Mesendoderm (in vitro differentiated cells): ENCODE measurements around the gene TOB1.

Source experiments
- DNase-seq: peaks from one replicate; pipeline ENCODE4 v3.0.0; 2013
- H2AK5ac ChIP-seq: 2 replicates; pipeline ENCODE4 v1.6.1; 2013; ENCODE audit warnings: low read length, inconsistent platforms
- H2BK120ac ChIP-seq: 2 replicates; pipeline ENCODE4 v1.6.1; 2013; ENCODE audit warnings: low read depth, mild to moderate bottlenecking, low read length, moderate library complexity, mixed read lengths
- H2BK15ac ChIP-seq: replicated peaks from 2 replicates; pipeline ENCODE4 v1.6.1; 2013; ENCODE audit warnings: low read depth, mild to moderate bottlenecking, moderate library complexity
- H2BK5ac ChIP-seq: 2 replicates; pipeline ENCODE4 v1.6.1; 2013; ENCODE audit warnings: low read length, inconsistent platforms
- H3K18ac ChIP-seq: 2 replicates; pipeline ENCODE4 v1.6.1; 2013; ENCODE audit warnings: mild to moderate bottlenecking, low read length, mixed read lengths
- H3K23ac ChIP-seq: one replicate; pipeline ENCODE4 v1.6.1; 2013; ENCODE audit warnings: low read length
- H3K27ac ChIP-seq: 2 replicates; pipeline ENCODE4 v1.5.1; 2013; ENCODE audit warnings: low read depth, mild to moderate bottlenecking, inconsistent platforms, low read length, moderate library complexity
- H3K27me3 ChIP-seq: 2 replicates; pipeline ENCODE4 v1.6.1; 2013; ENCODE audit warnings: low read length, control low read depth, mild to moderate bottlenecking, inconsistent platforms; ENCODE audit not compliant: insufficient read depth, poor library complexity
- H3K36me3 ChIP-seq: 2 replicates; pipeline ENCODE4 v1.6.1; 2013; ENCODE audit warnings: low read length, inconsistent platforms; ENCODE audit not compliant: control insufficient read depth, insufficient read depth
- H3K4ac ChIP-seq: one replicate; pipeline ENCODE4 v1.6.1; 2013; ENCODE audit warnings: low read depth, mild to moderate bottlenecking, low read length, moderate library complexity
- H3K4me1 ChIP-seq: 2 replicates; pipeline ENCODE4 v1.6.1; 2013; ENCODE audit warnings: low read depth, low read length, inconsistent platforms; ENCODE audit not compliant: control insufficient read depth
- H3K4me2 ChIP-seq: 2 replicates; pipeline ENCODE4 v1.6.1; 2013; ENCODE audit warnings: low read length
- H3K4me3 ChIP-seq: 2 replicates; pipeline ENCODE4 v1.5.1; 2013; ENCODE audit warnings: mild to moderate bottlenecking, low read length
- H3K56ac ChIP-seq: one replicate; pipeline ENCODE4 v1.6.1; 2013; ENCODE audit warnings: low read length
- H3K79me1 ChIP-seq: 2 replicates; pipeline ENCODE4 v1.6.1; 2013; ENCODE audit warnings: low read length, inconsistent platforms
- H3K79me2 ChIP-seq: 2 replicates; pipeline ENCODE4 v1.6.1; 2013; ENCODE audit warnings: mild to moderate bottlenecking, low read length; ENCODE audit not compliant: control insufficient read depth, insufficient read depth
- H3K9ac ChIP-seq: 2 replicates; pipeline ENCODE4 v1.6.1; 2013; ENCODE audit warnings: low read length, inconsistent platforms
- H4K5ac ChIP-seq: one replicate; pipeline ENCODE4 v1.6.1; 2013; ENCODE audit warnings: low read length
- H4K8ac ChIP-seq: one replicate; pipeline ENCODE4 v1.6.1; 2013; ENCODE audit warnings: low read depth, mild to moderate bottlenecking, control low read depth, low read length, moderate library complexity
- WGBS: extraction: QIAGEN DNeasy Blood & Tissue Kit; methylation state at CpG from one replicate; pipeline ENCODE4 v1.1.7; 2013; ENCODE audit warnings: low lambda C conversion rate, missing lambda C conversion rate; ENCODE audit not compliant: insufficient coverage; ENCODE audit errors: extremely low coverage; 5-methylcytosine and 5-hydroxymethylcytosine counted together

TOB1 gene

GRCh38 chr17:50845240-50846147, 20.7 kb downstream of the TOB1 start:
- no peak overlapping the region for H3K4ac ChIP-seq

GRCh38 chr17:50844117-50844700, 21.9 kb downstream of the TOB1 start:
- no peak overlapping the region for H3K56ac ChIP-seq
- no CpG with 5 or more reads among the region's 14 CpGs for WGBS
- H2AK5ac ChIP-seq, result no peak overlapping the region
- no peak overlapping the region for H3K9ac ChIP-seq
- H2BK5ac ChIP-seq, result no peak overlapping the region
- H4K8ac ChIP-seq, result no peak overlapping the region
- H3K18ac ChIP-seq, result no peak overlapping the region
- no peaks in the 10 kb centered on the region for H3K4me1 ChIP-seq
- no peak overlapping the region for H3K23ac ChIP-seq
- no peak overlapping the region for H2BK15ac ChIP-seq
- H3K4me3 ChIP-seq, result no peak overlapping the region
- no peak for DNase-seq
- H2BK120ac ChIP-seq, result no peak overlapping the region
- H3K27me3 ChIP-seq, result no peaks in the 10 kb centered on the region
- H3K36me3 ChIP-seq, result no peaks in the 10 kb centered on the region
- H3K27ac ChIP-seq, result no peak overlapping the region
- no peak overlapping the region for H4K5ac ChIP-seq
- H3K4me2 ChIP-seq, result no peak overlapping the region
- H3K79me1 ChIP-seq, result no peaks in the 10 kb centered on the region
- no peak overlapping the region for H3K4ac ChIP-seq
- no peaks in the 10 kb centered on the region for H3K79me2 ChIP-seq

More at GRCh38 chr17:50845240-50846147, 20.7 kb downstream of the TOB1 start:
- no peaks in the 10 kb centered on the region for H3K79me2 ChIP-seq
- H3K18ac ChIP-seq, result no peak overlapping the region
- no peak overlapping the region for H3K9ac ChIP-seq
- no peak overlapping the region for H3K56ac ChIP-seq
- H3K27ac ChIP-seq, result no peak overlapping the region
- no peaks in the 10 kb centered on the region for H3K79me1 ChIP-seq
- no peak overlapping the region for H3K4me2 ChIP-seq
- no peaks in the 10 kb centered on the region for H3K4me1 ChIP-seq
- H2BK5ac ChIP-seq, result no peak overlapping the region
- H4K5ac ChIP-seq, result no peak overlapping the region
- no CpG with 5 or more reads among the region's 12 CpGs for WGBS
- no peak overlapping the region for H2BK15ac ChIP-seq
- no peak overlapping the region for H2BK120ac ChIP-seq
- no peak overlapping the region for H4K8ac ChIP-seq
- no peak overlapping the region for H3K23ac ChIP-seq
- DNase-seq, result peak; percentile 51
- no peak overlapping the region for H2AK5ac ChIP-seq
- no peak overlapping the region for H3K4me3 ChIP-seq
- no peaks in the 10 kb centered on the region for H3K36me3 ChIP-seq
- H3K27me3 ChIP-seq, result no peaks in the 10 kb centered on the region

- no CpG with 5 or more reads among the region's 16 CpGs for WGBS
- no peak overlapping the region for H4K5ac ChIP-seq
Measured at GRCh38 chr17:50843150-50843905, 22.8 kb downstream of the TOB1 start.

GRCh38 chr17:50842506-50843149, 23.5 kb downstream of the TOB1 start:
- H3K56ac ChIP-seq, result no peak overlapping the region
- no CpG with 5 or more reads among the region's 9 CpGs for WGBS
- H2BK5ac ChIP-seq, result no peak overlapping the region
- no peaks in the 10 kb centered on the region for H3K4me1 ChIP-seq
- no peak overlapping the region for H3K4ac ChIP-seq
- no peak overlapping the region for H3K9ac ChIP-seq
- no peak overlapping the region for H4K8ac ChIP-seq
- no peaks in the 10 kb centered on the region for H3K36me3 ChIP-seq
- no peaks in the 10 kb centered on the region for H3K79me2 ChIP-seq
- H3K79me1 ChIP-seq, result no peaks in the 10 kb centered on the region
- no peak overlapping the region for H2BK15ac ChIP-seq
- H4K5ac ChIP-seq, result no peak overlapping the region
- H3K4me3 ChIP-seq, result no peak overlapping the region
- H3K23ac ChIP-seq, result peak overlapping the region; percentile 3
- H3K27me3 ChIP-seq, result no peaks in the 10 kb centered on the region
- H2BK120ac ChIP-seq, result no peak overlapping the region
- H3K27ac ChIP-seq, result no peak overlapping the region
- H3K18ac ChIP-seq, result no peak overlapping the region
- no peak overlapping the region for H3K4me2 ChIP-seq
- no peak for DNase-seq
- no peak overlapping the region for H2AK5ac ChIP-seq

More at GRCh38 chr17:50843150-50843905, 22.8 kb downstream of the TOB1 start:
- H3K79me2 ChIP-seq, result no peaks in the 10 kb centered on the region
- H3K4me1 ChIP-seq, result no peaks in the 10 kb centered on the region
- no peak overlapping the region for H3K9ac ChIP-seq
- H3K27ac ChIP-seq, result no peak overlapping the region
- no peak overlapping the region for H2BK120ac ChIP-seq
- H2BK5ac ChIP-seq, result no peak overlapping the region
- H3K27me3 ChIP-seq, result no peaks in the 10 kb centered on the region
- H3K79me1 ChIP-seq, result no peaks in the 10 kb centered on the region
- H3K4me3 ChIP-seq, result no peak overlapping the region
- H4K8ac ChIP-seq, result no peak overlapping the region
- no peak overlapping the region for H2AK5ac ChIP-seq
- H3K18ac ChIP-seq, result no peak overlapping the region
- H3K36me3 ChIP-seq, result no peaks in the 10 kb centered on the region
- no peak for DNase-seq
- H3K4ac ChIP-seq, result no peak overlapping the region
- H3K4me2 ChIP-seq, result no peak overlapping the region
- no peak overlapping the region for H3K23ac ChIP-seq
- no peak overlapping the region for H2BK15ac ChIP-seq
- H3K56ac ChIP-seq, result no peak overlapping the region

- DNase-seq, result peak; percentile 81
- H3K9ac ChIP-seq, result no peak overlapping the region
Measured at GRCh38 chr17:50841949-50842354, 24.2 kb downstream of the TOB1 start.

More at GRCh38 chr17:50841949-50842354, 24.2 kb downstream of the TOB1 start:
- no peaks in the 10 kb centered on the region for H3K79me1 ChIP-seq
- H3K23ac ChIP-seq, result no peak overlapping the region
- H2BK120ac ChIP-seq, result no peak overlapping the region
- no peak overlapping the region for H4K8ac ChIP-seq
- no peak overlapping the region for H3K4me2 ChIP-seq
- H3K36me3 ChIP-seq, result no peaks in the 10 kb centered on the region
- H3K79me2 ChIP-seq, result no peaks in the 10 kb centered on the region
- no peak overlapping the region for H3K4ac ChIP-seq
- H3K27me3 ChIP-seq, result no peaks in the 10 kb centered on the region
- no peak overlapping the region for H2BK15ac ChIP-seq
- H3K56ac ChIP-seq, result no peak overlapping the region
- H2AK5ac ChIP-seq, result no peak overlapping the region
- no peak overlapping the region for H4K5ac ChIP-seq
- WGBS, result no CpG with 5 or more reads among the region's 8 CpGs
- H3K4me3 ChIP-seq, result no peak overlapping the region
- H2BK5ac ChIP-seq, result no peak overlapping the region
- no peak overlapping the region for H3K27ac ChIP-seq
- no peaks in the 10 kb centered on the region for H3K4me1 ChIP-seq
- no peak overlapping the region for H3K18ac ChIP-seq
